GM23338 (cell line): ENCODE results near the gene AKR1C2. TPM values are rescaled to one million over a fixed set of nuclear protein-coding genes. Genes with fewer than 3 reads are reported as not detected.

Source experiments
- ATAC-seq: fragments of 200-7000 bp; cut with Tn5 transposase; 3 replicates; pipeline ENCODE4 v1.9.1; 2020
- DNase-seq: peaks from one replicate; pipeline ENCODE4 v3.0.0-alpha.2; 2015; ENCODE audit warnings: low spot score
- H2AFZ ChIP-seq: fragments of 200-600 bp; sonication (generic); 2 replicates; pipeline ENCODE4 v1.8.0; 2016; ENCODE audit warnings: antibody characterized with exemption, mild to moderate bottlenecking, moderate library complexity
- H3F3A ChIP-seq: fragments of 200-600 bp; sonication (generic); replicated peaks from 2 replicates; pipeline ENCODE4 v1.8.0; 2017; ENCODE audit warnings: antibody characterized with exemption, mixed run types, low read depth
- H3K27ac ChIP-seq: fragments of 200-600 bp; sonication (generic); 2 replicates; pipeline ENCODE4 v1.6.1; 2016; ENCODE audit warnings: low read depth
- H3K27me3 ChIP-seq: fragments of 200-600 bp; sonication (generic); 2 replicates; pipeline ENCODE4 v1.8.0; 2016; ENCODE audit warnings: mild to moderate bottlenecking, mixed run types, moderate library complexity; ENCODE audit not compliant: insufficient read depth
- H3K36me3 ChIP-seq: fragments of 200-600 bp; sonication (generic); 2 replicates; pipeline ENCODE4 v1.8.0; 2016; ENCODE audit warnings: mild to moderate bottlenecking; ENCODE audit not compliant: insufficient read depth
- H3K4me1 ChIP-seq: fragments of 200-600 bp; sonication (generic); 2 replicates; pipeline ENCODE4 v1.8.0; 2016; ENCODE audit warnings: mild to moderate bottlenecking, moderate library complexity; ENCODE audit not compliant: insufficient read depth
- H3K4me2 ChIP-seq: fragments of 200-600 bp; sonication (generic); 2 replicates; pipeline ENCODE4 v1.7.1; 2017; ENCODE audit warnings: mixed run types
- H3K4me3 ChIP-seq: fragments of 200-600 bp; sonication (generic); 2 replicates; pipeline ENCODE4 v1.6.1; 2016; ENCODE audit warnings: mixed run types
- H3K79me2 ChIP-seq: fragments of 200-600 bp; sonication (generic); replicated peaks from 2 replicates; pipeline ENCODE4 v1.8.0; 2017; ENCODE audit warnings: mild to moderate bottlenecking; ENCODE audit not compliant: insufficient read depth
- H3K9me2 ChIP-seq: fragments of 200-600 bp; sonication (generic); 2 replicates; pipeline ENCODE4 v1.8.0; 2017; ENCODE audit not compliant: insufficient read depth
- H4K20me1 ChIP-seq: fragments of 200-600 bp; sonication (generic); replicated peaks from 2 replicates; pipeline ENCODE4 v1.8.0; 2017; ENCODE audit warnings: mild to moderate bottlenecking; ENCODE audit not compliant: insufficient read depth
- H3K27ac Mint-ChIP-seq: 2 replicates; pipeline ENCODE4 v1.8.0; 2020; ENCODE audit warnings: inconsistent platforms, mild to moderate bottlenecking, moderate library complexity, mixed read lengths
- H3K27me3 Mint-ChIP-seq: 3 replicates; pipeline ENCODE4 v1.8.0; 2022; ENCODE audit warnings: low read depth, mild to moderate bottlenecking, moderate library complexity, mixed read lengths, inconsistent platforms; ENCODE audit not compliant: insufficient read depth, poor library complexity
- H3K36me3 Mint-ChIP-seq: 3 replicates; pipeline ENCODE4 v1.8.0; 2021; ENCODE audit warnings: low read depth, mild to moderate bottlenecking, inconsistent platforms, moderate library complexity, mixed read lengths
- H3K4me1 Mint-ChIP-seq: 3 replicates; pipeline ENCODE4 v1.8.0; 2020; ENCODE audit warnings: mild to moderate bottlenecking, inconsistent platforms, mixed read lengths
- H3K4me3 Mint-ChIP-seq: 3 replicates; pipeline ENCODE4 v1.8.0; 2021; ENCODE audit warnings: moderate library complexity, mild to moderate bottlenecking, inconsistent platforms, mixed read lengths
- H3K9me3 Mint-ChIP-seq: 3 replicates; pipeline ENCODE4 v1.8.0; 2020; ENCODE audit warnings: moderate library complexity, mild to moderate bottlenecking, inconsistent platforms, mixed read lengths
- CREB1 ChIP-seq: fragments of 250-450 bp; sonication (Bioruptor Pico); IDR thresholded peaks from 2 replicates; pipeline ENCODE4 v1.5.0; 2020; ENCODE audit warnings: low read depth, mild to moderate bottlenecking, moderate library complexity
- CTCF ChIP-seq, 2 experiments: fragments of 200-600 bp in 1 of 2; sonication (generic) in 1 of 2; conservative IDR thresholded peaks; 2 replicates each; pipeline versions ENCODE4 v1.5.1 to v1.6.1; 2016 to 2017; ENCODE audit warnings: antibody characterized with exemption in 2 of 2, low read depth in 2 of 2, mild to moderate bottlenecking in 2 of 2, moderate library complexity in 1 of 2
- ETS1 ChIP-seq: IDR thresholded peaks from 2 replicates; pipeline ENCODE4 v1.6.1; 2016; ENCODE audit warnings: antibody characterized with exemption
- NANOG ChIP-seq: IDR thresholded peaks from 2 replicates; pipeline ENCODE4 v1.6.1; 2016; ENCODE audit warnings: antibody characterized with exemption, borderline replicate concordance
- REST ChIP-seq: IDR thresholded peaks from one replicate; pipeline ENCODE4 v1.6.1; 2018; ENCODE audit warnings: antibody characterized with exemption; ENCODE audit not compliant: unreplicated experiment
- ZNF114 ChIP-seq: fragments of 250-450 bp; sonication (Bioruptor Pico); IDR thresholded peaks from 2 replicates; pipeline ENCODE4 v1.5.0; 2020; ENCODE audit warnings: mild to moderate bottlenecking, moderate library complexity
- ZNF331 ChIP-seq: fragments of 250-450 bp; sonication (Bioruptor Pico); IDR thresholded peaks from 2 replicates; pipeline ENCODE4 v1.5.0; 2020; ENCODE audit warnings: low read depth, mild to moderate bottlenecking, moderate library complexity
- polyA plus RNA-seq: library from polyadenylated mRNA; unstranded; fragments of >200 nt; fragmentation: Nextera tagmentation; extraction: Ambion mirVana; gene quantifications from 2 replicates; pipeline ENCODE4 v1.2.1, GENCODE V29; 2016
- total RNA-seq: library from RNA; depleted of rRNA; stranded (reverse); fragments of >200 nt; shearing (Covaris generic); gene quantifications from 2 replicates; pipeline ENCODE4 v1.2.3, GENCODE V29; 2014

Gene AKR1C2
- total and polyA plus RNA-seq, 2 experiments from 2014 or later, result 0.35 to 0.86 TPM

- no peaks in the 10 kb centered on the region for H3K27me3 Mint-ChIP-seq
- no peak overlapping the region for H3K4me3 Mint-ChIP-seq
- H3K36me3 ChIP-seq, result no peaks in the 10 kb centered on the region
- H3K27ac Mint-ChIP-seq, result no peak overlapping the region
- DNase-seq, result no peak
- no peaks in the 10 kb centered on the region for H3K36me3 Mint-ChIP-seq
- no peaks in the 10 kb centered on the region for H3K4me1 Mint-ChIP-seq
- no peaks in the 10 kb centered on the region for H3K4me1 ChIP-seq
- H3K27me3 ChIP-seq, result no peaks in the 10 kb centered on the region
- H3K79me2 ChIP-seq, result no peaks in the 10 kb centered on the region
- no peak overlapping the region for H3K27ac ChIP-seq
- no peaks in the 10 kb centered on the region for H4K20me1 ChIP-seq
- no peak overlapping the region for H3K4me2 ChIP-seq
- TF ChIP-seq ETS1, result no peak
- TF ChIP-seq CTCF (conservative IDR thresholded peaks at IDR 0.05; ENCODE audit: low read depth in 2 of 2), result no peak
- TF ChIP-seq NANOG, result no peak
- TF ChIP-seq CREB1 (CRISPR knock-in tag), result no peak
- no peak for TF ChIP-seq ZNF114 (CRISPR knock-in tag)
- TF ChIP-seq ZNF331 (CRISPR knock-in tag), result no peak
- no peak for TF ChIP-seq REST
- ATAC-seq, result no peak
- H3K9me3 Mint-ChIP-seq, result peaks cover 3% of the 10 kb centered on the region; the same call in 1 of the 3 replicates
- 0 out of 2 replicates have a peak, but pooled peaks cover 2% of the 10 kb centered on the region for H3K9me2 ChIP-seq
- no peak overlapping the region for H3K4me3 ChIP-seq
- H3F3A ChIP-seq, result no peaks in the 10 kb centered on the region
- no peak overlapping the region for H2AFZ ChIP-seq
Measured at GRCh38 chr10:5040781-5041470, 37.3 kb upstream of the AKR1C2 start.
